Midbrain (tissue), 1 donor: Measurements from ENCODE around the gene TRA2B.

Experiments
- DNase-seq: peaks from one replicate; lab custom pipeline; 2025; lab: John Stamatoyannopoulos, UW

TRA2B gene

GRCh38 chr3:185867650-185868049 is 70.2 kb downstream of the TRA2B start:
- no peak for DNase-seq

GRCh38 chr3:185866995-185867394 is 70.8 kb downstream of the TRA2B start:
- DNase-seq, result no peak

GRCh38 chr3:185866555-185866954 is 71.3 kb downstream of the TRA2B start:
- no peak for DNase-seq
